ENCODE results near the gene THEMIS2.
"Not testable (repeated sequence)": the region's sequence is repeated elsewhere in the genome, so short reads cannot be mapped to it uniquely, and the experiment has no call there.

THEMIS2 gene

DNA sequence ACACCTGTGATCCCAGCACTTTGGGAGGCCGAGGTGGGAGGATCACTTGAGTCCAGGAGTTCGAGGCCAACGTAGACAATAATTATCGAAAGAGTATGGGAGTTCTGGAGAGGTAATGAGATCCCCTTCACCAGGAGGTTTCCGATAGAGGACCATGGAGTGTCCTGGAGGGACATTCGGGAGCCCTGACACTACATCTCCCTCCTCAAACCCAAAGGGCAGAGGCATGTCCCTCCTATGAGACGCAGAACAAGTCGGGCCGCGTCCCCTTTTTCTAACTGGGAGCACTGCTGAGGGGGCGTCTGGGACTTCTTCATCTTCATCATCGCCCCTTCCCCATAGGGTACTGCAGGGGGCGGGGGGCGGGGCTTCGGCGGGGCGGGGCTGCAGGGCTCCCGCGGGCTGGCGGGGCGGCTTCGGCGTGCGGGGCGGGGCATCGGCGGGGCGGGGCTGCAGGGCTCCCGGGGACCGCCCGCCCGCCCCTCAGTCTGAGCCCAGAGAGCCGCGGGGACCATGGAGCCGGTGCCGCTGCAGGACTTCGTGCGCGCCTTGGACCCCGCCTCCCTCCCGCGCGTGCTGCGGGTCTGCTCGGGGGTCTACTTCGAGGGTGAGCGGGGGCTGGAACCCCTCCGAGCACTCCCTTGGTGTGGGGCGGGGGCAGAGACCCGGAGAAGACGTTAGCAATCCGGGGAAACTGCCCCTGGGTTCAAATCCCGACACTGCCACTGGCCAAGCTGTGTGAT is at the start of gene THEMIS2:
TSS of gene THEMIS2 (plus strand) at position 486 of the 743 bp plus-strand sequence. CDS start at position 514, 28 bp downstream.
- peak; percentile 75 for DNase-seq (ENCODE audit: low spot score)

DNA sequence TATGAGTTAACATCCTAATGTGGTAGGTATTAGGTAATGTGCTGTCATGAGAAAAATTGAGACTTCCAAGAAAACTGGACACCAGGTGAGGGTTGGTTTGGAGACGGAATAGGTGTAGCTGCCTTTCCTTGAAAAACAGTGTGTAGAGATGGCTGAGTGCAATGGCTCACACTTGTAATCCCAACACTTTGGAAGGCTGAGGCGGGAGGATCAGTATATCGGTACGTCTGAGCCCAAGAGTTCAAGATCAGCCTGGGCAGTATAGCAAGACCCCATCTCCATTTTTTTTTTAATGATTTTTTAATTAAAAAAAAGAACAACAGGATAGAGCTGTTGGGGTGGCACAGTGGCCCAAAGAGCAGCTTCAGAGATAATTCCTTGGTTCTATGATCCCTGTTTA is 48.6 kb upstream of the THEMIS2 start:
- DNase-seq (ENCODE audit: low spot score): no peak

DNA sequence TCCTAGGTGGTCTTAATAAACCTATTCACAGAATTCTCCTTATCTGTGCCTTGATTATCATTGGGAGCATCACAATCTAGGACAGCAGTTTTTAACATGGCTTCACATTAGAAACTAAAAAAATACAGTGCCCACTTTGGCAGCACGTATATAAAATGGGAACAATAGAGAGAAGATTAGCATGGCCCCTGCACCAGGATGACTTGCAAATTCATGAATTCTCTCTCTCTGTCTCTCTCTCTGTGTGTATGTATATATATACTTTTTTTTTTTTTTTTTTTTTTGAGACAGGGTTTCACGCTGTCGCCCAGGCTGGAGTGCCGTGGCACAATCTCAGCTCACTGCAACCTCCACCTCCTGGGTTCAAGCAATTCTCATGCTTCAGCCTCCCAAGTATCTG is 47.9 kb upstream of the THEMIS2 start:
- no peak for DNase-seq (ENCODE audit: low spot score)

DNA sequence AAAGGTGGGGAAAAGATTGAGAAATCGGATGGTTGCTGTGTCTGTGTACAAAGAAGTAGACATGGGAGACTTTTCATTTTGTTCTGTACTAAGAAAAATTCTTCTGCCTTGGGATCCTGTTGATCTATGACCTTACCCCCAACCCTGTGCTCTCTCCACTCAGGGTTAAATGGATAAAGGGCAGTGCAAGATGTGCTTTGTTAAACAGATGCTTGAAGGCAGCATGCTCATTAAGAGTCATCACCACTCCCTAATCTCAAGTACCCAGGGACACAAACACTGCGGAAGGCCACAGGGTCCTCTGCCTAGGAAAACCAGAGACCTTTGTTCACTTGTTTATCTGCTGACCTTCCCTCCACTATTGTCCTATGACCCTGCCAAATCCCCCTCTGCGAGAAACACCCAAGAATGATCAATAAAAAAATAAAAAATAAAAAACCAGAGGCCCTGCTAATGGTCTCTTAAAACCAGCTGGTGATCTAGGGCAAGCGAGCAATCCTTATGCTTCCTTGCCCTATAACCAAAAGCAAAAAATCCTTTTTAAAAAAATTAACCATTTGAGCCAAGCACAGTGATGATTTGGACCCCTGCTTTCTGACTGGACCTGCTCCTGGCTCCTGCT is 42.9 kb upstream of the THEMIS2 start:
- DNase-seq (ENCODE audit: low spot score): not testable (repeated sequence)

DNA sequence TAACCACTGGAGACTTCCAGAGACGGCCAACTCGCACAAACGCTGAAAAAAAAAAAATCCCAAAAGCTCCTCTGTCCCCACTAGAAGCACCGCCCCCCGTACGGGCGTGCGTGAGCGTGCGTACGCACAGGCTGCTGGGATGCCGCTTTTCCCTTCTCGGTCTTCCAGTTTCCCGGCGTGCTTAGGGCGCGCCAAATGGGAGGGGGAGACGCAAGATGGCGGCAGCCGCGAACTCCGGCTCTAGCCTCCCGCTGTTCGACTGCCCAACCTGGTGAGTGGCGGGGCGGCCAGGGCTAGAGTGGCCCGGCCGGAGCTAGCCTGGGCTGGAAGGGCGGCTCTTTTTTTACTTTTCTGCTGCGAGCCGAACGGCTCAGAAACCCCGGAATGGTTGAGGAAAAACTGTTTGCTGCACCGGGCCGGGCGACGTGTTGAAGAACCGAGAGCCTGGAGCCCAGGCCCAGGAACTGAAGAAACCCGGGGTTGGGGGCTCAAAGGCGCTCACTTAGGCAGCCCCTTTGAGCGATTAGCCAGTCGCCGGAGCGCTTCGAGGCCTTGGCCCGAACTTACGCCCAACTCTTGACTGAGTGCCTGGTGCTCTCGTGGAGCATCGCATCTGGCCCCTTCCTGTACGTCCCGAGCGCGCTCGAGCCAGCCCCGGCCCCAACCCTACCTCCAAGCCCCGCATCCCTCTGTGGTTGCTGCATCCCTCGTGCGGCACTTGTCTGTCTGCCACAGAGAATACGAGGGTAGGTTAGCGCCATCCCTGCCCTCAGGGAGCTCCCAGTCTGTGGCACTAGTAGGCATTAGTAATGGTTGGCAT is 41.5 kb upstream of the THEMIS2 start, which contains the start of gene PPP1R8:
TSS of gene PPP1R8 (plus strand) at position 162 of the 820 bp plus-strand sequence. CDS start at position 216, 54 bp downstream.
- peak; percentile 88 for DNase-seq (ENCODE audit: low spot score)

DNA sequence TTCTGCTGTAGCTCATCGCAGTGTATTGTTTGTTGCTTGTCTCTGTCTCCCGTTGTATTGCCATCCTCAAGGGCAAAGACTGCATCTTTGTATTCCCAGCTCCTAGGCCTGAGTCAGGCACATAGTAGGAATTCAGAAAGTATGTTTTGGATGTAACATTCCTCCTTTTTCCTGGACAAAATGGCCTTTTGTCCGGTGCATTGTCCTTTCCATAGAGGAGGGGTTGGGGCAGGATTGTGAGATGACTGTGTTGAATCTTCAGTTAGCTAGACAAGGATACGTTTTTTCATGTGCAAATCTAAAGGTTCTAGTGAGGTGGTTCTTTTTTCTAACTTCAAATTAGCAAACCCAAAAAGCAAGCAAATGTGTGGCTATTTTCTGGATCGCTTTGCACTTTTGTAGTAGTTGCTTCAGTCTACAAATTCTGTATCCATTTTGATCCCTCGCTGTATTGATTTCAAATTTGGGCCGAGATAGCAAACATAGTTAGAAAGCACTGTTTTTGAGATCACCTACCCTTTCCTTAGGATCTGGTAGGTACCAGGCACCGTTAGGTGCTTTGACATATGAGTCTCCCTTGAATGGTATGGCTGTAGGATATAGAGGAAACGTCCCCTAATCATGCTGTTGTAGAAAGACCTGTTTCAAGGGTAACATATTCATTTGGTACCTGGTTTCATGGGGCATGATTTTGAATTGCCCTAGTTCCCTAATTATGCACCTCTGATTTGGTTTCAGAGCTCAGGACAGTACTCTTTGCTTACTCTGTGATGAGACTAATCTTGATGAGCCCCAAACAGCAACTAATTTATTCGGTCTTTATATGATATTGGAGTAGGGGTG is 40.6 kb upstream of the THEMIS2 start:
- DNase-seq (ENCODE audit: low spot score): no peak

DNA sequence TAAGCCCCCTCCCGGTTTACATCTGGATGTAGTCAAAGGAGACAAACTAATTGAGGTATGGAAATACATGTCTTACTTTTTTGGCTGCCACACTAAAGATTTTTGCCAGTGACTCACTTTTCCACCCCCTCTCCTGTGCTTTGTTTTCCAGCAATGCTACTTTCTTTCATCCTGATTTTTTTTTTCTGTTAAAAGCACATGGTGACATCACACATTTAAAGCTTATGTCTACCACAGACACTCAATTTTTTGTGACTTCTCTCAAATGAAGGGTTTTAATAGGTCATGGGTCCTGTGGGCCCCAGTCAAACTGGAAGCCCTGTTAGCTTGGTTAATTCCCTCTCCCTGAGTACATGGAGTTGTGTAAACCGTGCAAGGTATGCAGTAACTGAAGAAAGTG is 39.6 kb upstream of the THEMIS2 start:
- DNase-seq (ENCODE audit: low spot score): no peak

DNA sequence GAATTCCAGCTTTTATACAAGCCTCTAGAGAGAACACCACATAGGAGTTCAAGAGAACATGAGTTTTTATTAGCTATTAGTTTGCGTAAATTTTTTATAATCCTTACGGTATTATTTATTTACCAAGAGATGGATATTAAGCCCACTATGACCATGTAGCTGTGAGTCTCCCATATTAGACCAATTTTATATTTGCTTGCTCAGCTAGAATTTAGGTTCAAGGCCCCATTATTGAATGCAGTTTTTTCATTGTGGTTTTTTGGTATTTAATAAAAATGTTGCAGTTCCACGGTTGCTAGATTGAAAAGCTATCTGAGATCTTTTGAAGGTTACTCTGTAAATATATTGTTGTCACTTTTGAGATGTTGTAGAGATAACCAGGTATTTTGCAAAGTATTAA is 38.9 kb upstream of the THEMIS2 start:
- DNase-seq (ENCODE audit: low spot score): no peak

DNA sequence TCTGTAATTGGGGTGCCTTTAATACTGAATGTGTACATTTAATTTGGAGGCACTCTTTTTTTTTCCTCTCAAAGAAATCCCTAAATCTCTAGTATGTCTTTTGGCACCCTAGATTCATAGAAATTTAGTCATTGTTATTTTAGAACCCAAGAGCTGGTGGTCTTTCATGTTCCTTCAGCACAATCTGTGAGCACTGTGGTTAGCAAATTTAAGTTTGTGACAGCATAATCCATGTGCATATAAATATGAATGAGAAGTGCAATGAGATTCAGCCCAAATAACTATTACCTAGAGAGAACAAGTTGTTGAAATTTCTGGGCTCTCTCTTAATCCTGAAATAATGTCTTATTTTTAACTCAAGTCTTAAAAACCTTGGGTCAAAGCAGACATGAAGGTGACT is 37.3 kb upstream of the THEMIS2 start:
- DNase-seq (ENCODE audit: low spot score): no peak

DNA sequence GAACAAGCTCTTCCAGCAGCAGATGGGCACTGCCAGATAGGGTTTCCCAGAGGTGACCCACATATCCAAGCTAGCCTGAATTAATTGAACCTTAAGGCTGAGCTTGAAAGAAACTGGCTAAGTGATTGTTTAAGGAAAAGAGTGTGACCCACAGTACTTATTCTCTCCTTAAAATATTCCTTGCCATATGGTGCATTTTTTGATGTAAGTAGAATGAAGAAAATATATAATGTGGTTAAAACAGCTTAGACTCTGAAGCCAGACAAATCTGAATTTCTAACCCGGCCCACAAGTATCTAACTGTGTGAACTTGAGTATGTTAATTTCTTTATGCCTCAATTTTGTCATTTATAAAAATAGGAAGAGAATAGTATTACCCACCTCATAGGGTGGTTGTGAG is 36.8 kb upstream of the THEMIS2 start:
- DNase-seq (ENCODE audit: low spot score): no peak

DNA sequence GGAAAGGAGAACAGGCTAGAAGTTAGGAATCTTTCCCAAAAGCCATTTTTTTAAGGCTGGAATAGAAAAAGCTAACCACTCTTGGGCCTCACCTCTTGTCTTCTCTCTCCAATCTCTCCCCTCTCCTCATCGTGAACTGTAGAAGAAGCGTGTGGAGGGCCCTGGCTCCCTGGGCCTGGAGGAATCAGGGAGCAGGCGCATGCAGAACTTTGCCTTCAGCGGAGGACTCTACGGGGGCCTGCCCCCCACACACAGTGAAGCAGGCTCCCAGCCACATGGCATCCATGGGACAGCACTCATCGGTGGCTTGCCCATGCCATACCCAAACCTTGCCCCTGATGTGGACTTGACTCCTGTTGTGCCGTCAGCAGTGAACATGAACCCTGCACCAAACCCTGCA is 22.4 kb upstream of the THEMIS2 start:
- DNase-seq (ENCODE audit: low spot score): no peak

DNA sequence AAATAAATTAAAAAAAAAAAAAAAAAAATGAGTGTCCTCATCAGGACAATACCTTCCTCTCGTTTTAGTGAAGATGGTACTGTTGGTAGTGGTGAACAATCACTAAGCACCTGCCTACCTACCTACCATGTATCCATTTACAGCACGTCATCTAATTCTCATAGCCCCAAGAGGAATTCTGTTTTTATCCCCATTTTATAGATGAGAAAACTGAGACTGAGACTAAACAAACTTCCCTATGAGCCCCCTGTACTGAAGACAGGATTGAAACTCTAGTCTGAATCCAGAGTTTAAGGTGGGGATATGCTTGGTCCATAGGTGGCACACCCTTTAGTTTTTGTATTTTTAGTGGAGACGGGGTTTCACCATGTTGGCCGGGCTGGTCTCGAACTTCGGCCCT is 17.3 kb upstream of the THEMIS2 start:
- no peak for DNase-seq (ENCODE audit: low spot score)

DNA sequence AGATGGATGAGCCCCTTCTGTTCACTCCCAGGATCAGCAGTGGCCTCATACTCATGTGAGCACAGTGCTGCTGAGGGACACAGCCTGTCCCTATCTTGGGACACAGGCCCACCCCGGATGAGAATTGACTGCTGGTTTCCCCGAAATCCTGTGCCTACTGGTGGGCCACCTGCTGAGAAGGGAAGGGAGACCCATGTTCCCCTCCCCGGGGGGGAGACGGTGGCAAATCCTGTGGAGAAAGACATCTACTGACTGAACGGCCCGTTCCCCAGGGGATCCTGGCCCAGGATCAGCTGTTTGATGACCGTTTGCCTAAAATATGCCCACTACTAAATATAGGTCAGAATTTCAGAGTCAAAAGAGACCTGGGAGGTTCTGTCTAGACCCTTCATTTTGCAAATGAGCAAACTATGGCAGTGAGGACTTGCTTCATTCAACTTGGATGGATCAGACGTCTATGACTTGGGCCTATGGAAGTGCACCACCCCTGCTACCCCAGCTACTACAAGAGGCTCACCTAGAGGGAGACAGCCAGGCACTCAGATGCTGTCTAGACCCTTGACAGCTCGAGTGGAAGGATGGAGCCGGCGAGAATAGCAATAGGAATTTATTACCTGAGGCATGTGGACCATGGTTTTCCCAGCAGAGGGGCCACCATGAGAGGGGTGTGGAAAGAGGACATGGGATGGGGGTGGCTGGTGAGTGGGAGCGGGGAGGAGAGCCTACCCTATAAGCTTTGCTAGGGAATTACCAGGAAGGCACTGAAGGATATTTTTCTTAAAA is 15.6 kb upstream of the THEMIS2 start:
- DNase-seq (ENCODE audit: low spot score): no peak

DNA sequence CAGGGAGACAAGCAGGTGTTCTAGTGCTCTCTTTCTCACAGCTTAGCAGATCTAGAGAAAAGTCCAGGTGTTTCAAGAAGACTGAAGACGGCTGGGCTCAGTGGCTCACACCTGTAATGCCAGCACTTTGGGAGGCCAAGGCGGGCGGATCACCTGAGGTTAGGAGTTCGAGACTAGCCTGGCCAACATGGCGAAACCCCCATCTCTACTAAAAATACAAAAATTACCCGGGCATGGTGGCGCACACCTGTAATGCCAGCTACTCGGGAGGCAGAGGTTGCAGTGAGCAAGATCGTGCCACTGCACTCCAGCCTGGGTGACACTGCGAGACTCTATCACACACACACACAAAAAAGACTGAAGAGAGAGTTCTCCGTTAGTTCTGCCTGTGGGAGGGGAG is 14.8 kb upstream of the THEMIS2 start:
- DNase-seq (ENCODE audit: low spot score): not testable (repeated sequence)

DNA sequence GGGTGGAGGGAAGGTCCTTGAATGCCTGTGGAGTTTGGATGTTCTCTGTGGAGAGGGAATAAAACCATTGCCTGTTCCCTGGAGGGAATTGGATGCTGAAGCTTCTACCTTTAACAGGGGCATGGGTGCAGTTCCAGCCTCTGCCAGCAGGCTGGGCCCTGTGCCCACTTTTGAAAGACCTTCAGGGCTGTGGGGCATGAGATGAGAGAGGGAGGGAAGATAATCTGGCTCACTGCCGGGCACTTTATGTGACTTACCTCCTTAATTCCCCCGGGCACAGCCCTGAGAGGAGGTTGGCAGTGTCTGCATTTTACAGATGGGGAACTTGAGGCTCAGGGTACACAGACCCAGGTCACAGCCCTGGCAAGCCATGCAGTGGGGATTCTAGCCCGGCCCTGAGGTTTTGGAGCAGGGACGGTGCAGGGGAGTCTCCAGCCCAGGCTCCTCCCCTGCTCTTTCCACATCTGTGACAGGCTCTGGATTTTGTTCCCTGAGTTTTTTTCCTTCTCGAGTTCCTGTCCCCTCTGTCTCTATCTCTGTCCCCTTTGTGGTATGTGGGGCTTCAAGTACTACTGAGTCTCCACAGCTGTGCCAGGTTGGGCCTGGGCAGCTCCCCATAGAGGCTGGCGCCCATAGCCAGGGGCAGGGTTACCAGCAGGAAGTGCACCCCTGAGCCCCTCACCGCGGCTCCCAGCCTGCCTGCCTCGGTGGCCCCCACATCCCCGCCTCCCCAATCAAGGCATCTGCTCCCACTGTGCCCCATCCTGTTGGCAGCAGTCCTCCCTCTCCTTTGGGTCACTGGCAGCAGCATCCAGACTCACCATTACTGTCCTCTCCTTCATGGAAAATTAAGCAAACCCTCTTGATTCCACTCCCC is 14.0 kb upstream of the THEMIS2 start:
- peak; percentile 88 for DNase-seq (ENCODE audit: low spot score)

DNA sequence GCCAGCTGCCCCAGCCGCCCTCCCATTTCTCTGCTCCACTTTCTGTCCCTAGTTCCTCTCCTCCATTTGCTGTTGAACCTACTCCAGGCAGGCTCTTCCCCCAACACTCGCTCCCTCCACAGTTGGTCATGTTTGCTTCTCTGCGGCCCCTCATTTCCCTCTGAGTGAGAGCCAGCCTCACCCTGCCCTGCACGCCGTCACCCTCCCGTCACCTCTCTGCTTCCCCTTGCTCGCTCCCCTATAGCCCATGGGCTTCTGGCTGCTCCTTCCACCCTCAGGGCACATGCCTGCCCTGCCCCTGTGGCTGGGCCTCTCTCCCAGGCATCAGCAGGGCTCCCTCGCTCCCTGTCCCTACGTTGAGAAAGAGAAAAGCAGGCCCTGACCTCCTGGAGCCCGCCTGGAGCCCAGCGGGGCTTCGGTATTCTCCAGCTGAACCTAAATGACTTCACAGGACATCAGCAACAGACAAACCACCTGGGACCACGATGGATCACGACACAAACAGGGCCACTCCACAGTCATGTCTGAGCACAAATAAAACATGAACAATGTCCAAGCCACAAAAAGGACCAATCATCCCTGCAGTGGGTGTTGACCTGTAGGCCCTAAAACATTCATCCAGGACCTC is 13.3 kb upstream of the THEMIS2 start:
- DNase-seq (ENCODE audit: low spot score): no peak

DNA sequence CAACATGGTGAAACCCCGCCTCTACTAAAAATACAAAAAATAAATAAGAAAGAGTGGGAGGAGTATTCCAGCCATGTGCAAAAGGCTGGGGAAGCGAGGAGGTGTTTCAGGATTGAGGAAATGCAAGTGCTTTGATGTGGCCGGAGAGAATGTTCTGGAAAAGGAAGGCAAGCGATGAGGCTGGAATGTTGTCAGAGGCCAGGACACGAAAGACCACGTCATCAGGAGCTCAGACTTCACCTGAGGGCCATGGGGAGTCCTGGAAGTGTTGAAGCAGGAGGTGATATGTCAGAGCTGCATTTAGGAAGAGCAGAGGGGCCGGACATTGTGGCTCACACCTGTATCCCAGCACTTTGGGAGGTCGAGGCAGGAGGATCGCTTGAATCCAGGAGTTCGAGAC is 10.9 kb upstream of the THEMIS2 start:
- no peak for DNase-seq (ENCODE audit: low spot score)

DNA sequence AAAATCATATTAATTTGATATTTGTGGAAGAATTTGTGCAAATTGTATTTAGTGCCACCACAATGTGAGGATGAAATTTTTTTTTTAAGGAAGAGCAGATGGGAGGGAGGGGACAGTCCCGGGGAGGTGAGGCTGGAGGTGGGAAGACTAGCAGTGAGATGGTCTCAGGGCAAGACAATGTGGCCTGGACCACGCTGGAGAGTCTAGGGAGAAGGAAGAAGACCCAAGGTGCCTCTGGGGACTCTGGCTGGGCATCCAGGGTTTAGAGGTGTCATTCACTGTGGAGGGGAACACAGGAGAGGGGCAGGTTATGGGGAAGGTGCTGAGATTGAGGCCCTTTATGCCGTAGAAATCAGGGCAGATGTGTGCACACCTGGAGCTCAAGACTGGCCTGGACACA is 10.3 kb upstream of the THEMIS2 start:
- DNase-seq (ENCODE audit: low spot score): no peak

DNA sequence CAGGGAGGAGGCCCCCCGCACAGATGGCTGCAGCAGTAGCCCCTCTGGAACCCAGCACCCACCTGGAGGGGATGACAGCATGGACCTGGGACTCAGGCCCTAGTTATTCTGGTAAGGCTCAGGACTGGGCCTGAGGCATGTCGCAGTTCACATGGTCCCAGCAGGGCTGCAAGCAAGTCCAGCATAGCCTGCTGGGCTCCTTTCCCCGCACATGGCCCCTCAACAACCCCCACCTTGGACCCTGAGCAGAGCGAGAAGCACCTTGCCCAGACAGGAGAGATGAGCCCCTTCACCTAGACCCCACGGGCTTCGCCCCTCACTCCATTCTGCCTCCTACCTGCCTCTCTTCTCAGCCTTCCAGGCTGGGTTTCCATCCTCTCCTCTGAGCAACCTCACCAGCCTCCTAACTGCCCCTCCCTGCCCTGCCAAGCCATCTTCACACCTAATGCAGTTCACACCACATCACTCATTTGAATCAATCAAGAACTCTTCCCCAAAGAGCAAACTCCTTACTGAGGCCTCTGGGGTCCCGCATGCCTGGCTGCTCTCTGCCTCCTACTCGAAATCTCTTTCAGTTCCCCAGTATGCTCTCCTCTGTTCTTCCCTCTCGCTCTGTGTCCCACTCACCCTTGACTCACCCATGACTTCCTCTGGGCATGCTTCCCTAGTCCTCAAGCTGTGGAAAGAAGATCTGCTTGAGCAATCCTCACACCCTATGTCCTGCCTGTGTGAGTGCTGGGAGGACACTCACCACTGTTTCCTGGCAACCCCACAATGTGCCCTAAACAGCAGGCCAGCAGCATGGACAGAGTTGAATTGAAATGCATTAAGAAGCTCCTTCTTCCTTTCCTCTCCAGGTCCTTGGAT is 9.4 kb upstream of the THEMIS2 start:
- no peak for DNase-seq (ENCODE audit: low spot score)

Measured in CD4-positive, alpha-beta T cell treated with Interleukin-15 for 4 hours (primary cell).